Activated CD4-positive, alpha-beta T cell treated with anti-CD3 and anti-CD28 coated beads, Interleukin-2, amount 50 U/mL, for 24 hours (primary cell): ENCODE data around the gene HIPK1.
"Not testable (repeated sequence)": the region's sequence is repeated elsewhere in the genome, so short reads cannot be mapped to it uniquely, and the experiment has no call there.

Experiments
- DNase-seq, 2 donors: peaks; one replicate each; pipeline ENCODE4 v3.0.0-alpha.2; 2020; ENCODE audit warnings: low read depth in 1 of 2, low spot score in 1 of 2

The HIPK1 gene

GRCh38 chr1:113981962-113982931 lies 53.1 kb downstream of the HIPK1 start:
- no peak for DNase-seq

- DNase-seq: no peak
These were observed 53.8 kb downstream of the HIPK1 start for GRCh38 chr1:113982949-113983348.

- DNase-seq: no peak
These were observed 54.3 kb downstream of the HIPK1 start for GRCh38 chr1:113983391-113983790.

GRCh38 chr1:113983826-113984225 lies 54.7 kb downstream of the HIPK1 start:
- DNase-seq: no peak

- no peak for DNase-seq
These were observed 55.6 kb downstream of the HIPK1 start for GRCh38 chr1:113984710-113985109.

GRCh38 chr1:113986802-113987201 lies 57.7 kb downstream of the HIPK1 start:
- DNase-seq: no peak

- DNase-seq: no peak
These were observed 58.1 kb downstream of the HIPK1 start for GRCh38 chr1:113987259-113987658.

- no peak for DNase-seq
These were observed 61.4 kb downstream of the HIPK1 start for GRCh38 chr1:113990530-113990929.

- DNase-seq: no peak
These were observed 61.8 kb downstream of the HIPK1 start for GRCh38 chr1:113990961-113991360.

- DNase-seq: no peak
These were observed 62.4 kb downstream of the HIPK1 start for GRCh38 chr1:113991467-113991997.

GRCh38 chr1:113993072-113993471 lies 63.9 kb downstream of the HIPK1 start:
- DNase-seq: no peak

GRCh38 chr1:113993766-113994165 lies 64.6 kb downstream of the HIPK1 start:
- DNase-seq: no peak

- no peak for DNase-seq
These were observed 66.3 kb downstream of the HIPK1 start for GRCh38 chr1:113995382-113995781.

GRCh38 chr1:113998361-113998760 lies 69.2 kb downstream of the HIPK1 start:
- no peak for DNase-seq

- DNase-seq: no peak
These were observed 70.1 kb downstream of the HIPK1 start for GRCh38 chr1:113999233-113999632.

- DNase-seq: no peak
These were observed 70.7 kb downstream of the HIPK1 start for GRCh38 chr1:113999799-114000198.

- no peak for DNase-seq
These were observed 71.3 kb downstream of the HIPK1 start for GRCh38 chr1:114000406-114000805.

- no peak for DNase-seq
These were observed 73.5 kb downstream of the HIPK1 start for GRCh38 chr1:114002492-114003239.

- no peak for DNase-seq
These were observed 74.3 kb downstream of the HIPK1 start for GRCh38 chr1:114003431-114003830.

- not testable (repeated sequence) for DNase-seq
These were observed 77.7 kb downstream of the HIPK1 start for GRCh38 chr1:114006825-114007224.

- no peak for DNase-seq
These were observed 79.4 kb downstream of the HIPK1 start for GRCh38 chr1:114008480-114008941.

GRCh38 chr1:114008993-114009392 lies 79.9 kb downstream of the HIPK1 start:
- no peak for DNase-seq
